ENCODE measurements around the gene PRKG1.

The PRKG1 gene

GRCh38 chr10:51112013-51112412 is 37.7 kb downstream of the PRKG1 start:
- Histone ChIP-seq H3K9me3 (ENCODE audit: insufficient read depth, low read length) (no peaks in the 10 kb centered on the region), H3K9ac (ENCODE audit: low read length) (no peak overlapping the region), H4K20me1 (ENCODE audit: low read depth, low read length) (no peaks in the 10 kb centered on the region), H3K36me3 (ENCODE audit: low read length) (no peaks in the 10 kb centered on the region), H3K4me2 (ENCODE audit: low read depth, low read length, poor library complexity, severe bottlenecking) (no peak overlapping the region), H3K79me2 (ENCODE audit: insufficient read depth, low read length) (no peaks in the 10 kb centered on the region), H3K27me3 (ENCODE audit: low read length) (no peaks in the 10 kb centered on the region), H3K27ac (ENCODE audit: low read depth, low read length) (no peak overlapping the region), H3F3A (ENCODE audit: insufficient read depth) (no peaks in the 10 kb centered on the region), H2AFZ (ENCODE audit: low read depth, low read length, severe bottlenecking) (no peak overlapping the region), H3K4me3 (ENCODE audit: insufficient read depth, low read length, poor library complexity, severe bottlenecking) (no peak overlapping the region), H3K9me2 (replicated peaks; ENCODE audit: insufficient read depth, low read length) (no peaks in the 10 kb centered on the region)
- no peak for TF ChIP-seq EZH2phosphoT487 (conservative IDR thresholded peaks at IDR 0.05; ENCODE audit: low read length)

DNA sequence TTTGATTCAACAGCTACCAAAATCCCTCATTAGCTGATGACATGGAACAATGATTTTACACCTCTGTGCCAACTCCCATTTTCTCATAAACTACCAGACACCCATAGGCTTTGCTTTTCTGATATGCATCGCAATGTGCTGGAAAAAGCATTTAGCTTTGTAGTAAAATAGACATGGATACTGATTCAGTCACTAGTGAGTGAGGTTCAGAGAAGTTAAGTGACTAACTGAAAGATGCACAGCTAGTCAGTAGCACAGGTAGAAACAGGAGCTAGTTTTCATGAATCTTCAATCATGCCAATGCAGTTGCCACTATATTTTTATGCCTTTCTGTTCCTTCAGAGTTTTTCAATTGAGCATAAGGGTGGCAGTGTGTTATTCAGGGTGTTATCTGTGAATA is 38.7 kb downstream of the PRKG1 start:
- H3K27me3 ChIP-seq (ENCODE audit: low read length): no peaks in the 10 kb centered on the region
- no peak overlapping the region for H3K9ac ChIP-seq (ENCODE audit: low read length)
- H3K36me3 ChIP-seq (ENCODE audit: low read length): no peaks in the 10 kb centered on the region
- no peak overlapping the region for H3K27ac ChIP-seq (ENCODE audit: low read depth, low read length)
- no peaks in the 10 kb centered on the region for H3K9me2 ChIP-seq (replicated peaks; ENCODE audit: insufficient read depth, low read length)
- no peak overlapping the region for H3K4me3 ChIP-seq (ENCODE audit: insufficient read depth, low read length, poor library complexity, severe bottlenecking)
- H3K79me2 ChIP-seq (ENCODE audit: insufficient read depth, low read length): no peaks in the 10 kb centered on the region
- no peak overlapping the region for H3K4me2 ChIP-seq (ENCODE audit: low read depth, low read length, poor library complexity, severe bottlenecking)
- H4K20me1 ChIP-seq (ENCODE audit: low read depth, low read length): no peaks in the 10 kb centered on the region
- TF ChIP-seq EZH2phosphoT487 (conservative IDR thresholded peaks at IDR 0.05; ENCODE audit: low read length) (no peak), CTCF (IDR thresholded peaks at IDR 0.05; ENCODE audit: insufficient read depth, low read length, poor library complexity, severe bottlenecking) (no peak)
- H3F3A ChIP-seq (ENCODE audit: insufficient read depth): no peaks in the 10 kb centered on the region
- H3K9me3 ChIP-seq (ENCODE audit: insufficient read depth, low read length): no peaks in the 10 kb centered on the region
- no peak overlapping the region for H2AFZ ChIP-seq (ENCODE audit: low read depth, low read length, severe bottlenecking)

GRCh38 chr10:51117053-51117660 is 42.9 kb downstream of the PRKG1 start:
- Histone ChIP-seq H3K4me3 (ENCODE audit: insufficient read depth, low read length, poor library complexity, severe bottlenecking) (no peak overlapping the region), H3K9me2 (replicated peaks; ENCODE audit: insufficient read depth, low read length) (no peaks in the 10 kb centered on the region), H3F3A (ENCODE audit: insufficient read depth) (no peaks in the 10 kb centered on the region), H3K79me2 (ENCODE audit: insufficient read depth, low read length) (no peaks in the 10 kb centered on the region), H3K36me3 (ENCODE audit: low read length) (no peaks in the 10 kb centered on the region), H2AFZ (ENCODE audit: low read depth, low read length, severe bottlenecking) (no peak overlapping the region), H3K9me3 (ENCODE audit: insufficient read depth, low read length) (no peaks in the 10 kb centered on the region), H3K27ac (ENCODE audit: low read depth, low read length) (no peak overlapping the region), H3K4me2 (ENCODE audit: low read depth, low read length, poor library complexity, severe bottlenecking) (no peak overlapping the region), H3K9ac (ENCODE audit: low read length) (no peak overlapping the region), H4K20me1 (ENCODE audit: low read depth, low read length) (no peaks in the 10 kb centered on the region), H3K27me3 (ENCODE audit: low read length) (no peaks in the 10 kb centered on the region)
- no peak for TF ChIP-seq CTCF (IDR thresholded peaks at IDR 0.05; ENCODE audit: insufficient read depth, low read length, poor library complexity, severe bottlenecking)
- TF ChIP-seq EZH2phosphoT487 (conservative IDR thresholded peaks at IDR 0.05; ENCODE audit: low read length): no peak

DNA sequence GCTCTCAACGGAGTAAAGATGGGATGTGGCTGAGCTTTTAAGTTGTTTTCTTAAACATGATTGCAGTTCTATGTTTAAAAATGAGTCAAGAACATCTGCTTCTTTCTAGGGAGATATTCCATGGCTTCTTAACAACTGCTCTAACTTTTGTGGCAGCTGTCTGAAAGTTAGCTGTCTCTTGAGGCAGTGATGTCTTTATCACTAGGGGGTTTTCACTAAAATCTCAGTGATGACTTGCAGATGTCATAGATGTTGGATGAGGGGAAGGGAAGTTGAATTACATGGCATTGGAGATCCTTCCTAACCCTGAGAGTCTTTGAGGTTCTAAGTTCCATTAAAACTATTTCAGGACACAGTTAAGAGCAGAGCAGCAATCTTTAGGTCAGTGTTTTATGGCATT is 43.5 kb downstream of the PRKG1 start:
- H3K79me2 ChIP-seq (ENCODE audit: insufficient read depth, low read length): no peaks in the 10 kb centered on the region
- H3K9me3 ChIP-seq (ENCODE audit: insufficient read depth, low read length): no peaks in the 10 kb centered on the region
- H3K27me3 ChIP-seq (ENCODE audit: low read length): no peaks in the 10 kb centered on the region
- no peaks in the 10 kb centered on the region for H4K20me1 ChIP-seq (ENCODE audit: low read depth, low read length)
- no peak overlapping the region for H3K4me2 ChIP-seq (ENCODE audit: low read depth, low read length, poor library complexity, severe bottlenecking)
- H3K4me3 ChIP-seq (ENCODE audit: insufficient read depth, low read length, poor library complexity, severe bottlenecking): no peak overlapping the region
- no peaks in the 10 kb centered on the region for H3K36me3 ChIP-seq (ENCODE audit: low read length)
- H3K27ac ChIP-seq (ENCODE audit: low read depth, low read length): no peak overlapping the region
- TF ChIP-seq CTCF (IDR thresholded peaks at IDR 0.05; ENCODE audit: insufficient read depth, low read length, poor library complexity, severe bottlenecking): no peak
- no peak for TF ChIP-seq EZH2phosphoT487 (conservative IDR thresholded peaks at IDR 0.05; ENCODE audit: low read length)
- H3F3A ChIP-seq (ENCODE audit: insufficient read depth): no peaks in the 10 kb centered on the region
- no peak overlapping the region for H3K9ac ChIP-seq (ENCODE audit: low read length)
- H2AFZ ChIP-seq (ENCODE audit: low read depth, low read length, severe bottlenecking): no peak overlapping the region
- no peaks in the 10 kb centered on the region for H3K9me2 ChIP-seq (replicated peaks; ENCODE audit: insufficient read depth, low read length)
